SU-DHL-6 (cell line): ENCODE results near the gene ATXN2.

Source experiments
- H2AFZ ChIP-seq: fragments of 200-600 bp; sonication (generic); 2 replicates; pipeline ENCODE4 v1.6.1; 2014; ENCODE audit warnings: low read depth, mild to moderate bottlenecking, moderate library complexity, mixed read lengths, antibody characterized with exemption, low read length; ENCODE audit not compliant: severe bottlenecking
- H3F3A ChIP-seq: fragments of 200-600 bp; shearing (Covaris generic); 2 replicates; pipeline ENCODE4 v1.6.0; 2016; ENCODE audit warnings: antibody characterized with exemption, mild to moderate bottlenecking; ENCODE audit not compliant: insufficient read depth
- H3K27ac ChIP-seq: fragments of 200-600 bp; sonication (generic); 2 replicates; pipeline ENCODE4 v1.5.1; 2016; ENCODE audit warnings: low read depth, mild to moderate bottlenecking, low read length, moderate library complexity, mixed read lengths
- H3K27me3 ChIP-seq: fragments of 200-600 bp; sonication (generic), shearing (Covaris generic); 2 replicates; pipeline ENCODE4 v1.6.0; 2014; ENCODE audit warnings: mild to moderate bottlenecking, low read length
- H3K36me3 ChIP-seq: fragments of 200-600 bp; sonication (generic); 2 replicates; pipeline ENCODE4 v1.6.1; 2014; ENCODE audit warnings: mild to moderate bottlenecking, low read length, mixed read lengths
- H3K4me2 ChIP-seq: fragments of 300-600, 200-600 bp; shearing (Covaris generic), sonication (generic); 2 replicates; pipeline ENCODE4 v1.6.0; 2014; ENCODE audit warnings: low read length, low read depth, mild to moderate bottlenecking; ENCODE audit not compliant: poor library complexity, severe bottlenecking
- H3K4me3 ChIP-seq: fragments of 200-600 bp; sonication (generic); 2 replicates; pipeline ENCODE4 v1.5.1; 2014; ENCODE audit warnings: antibody characterized with exemption, low read length, mild to moderate bottlenecking, mixed read lengths; ENCODE audit not compliant: insufficient read depth, poor library complexity, severe bottlenecking
- H3K79me2 ChIP-seq: fragments of 200-600 bp; sonication (generic); 2 replicates; pipeline ENCODE4 v1.6.1; 2014; ENCODE audit warnings: mild to moderate bottlenecking, low read length, moderate library complexity; ENCODE audit not compliant: insufficient read depth
- H3K9ac ChIP-seq: fragments of 200-600 bp; sonication (generic); 2 replicates; pipeline ENCODE4 v1.7.0; 2014; ENCODE audit warnings: mild to moderate bottlenecking, low read length
- H3K9me2 ChIP-seq: fragments of 200-600 bp; sonication (generic); replicated peaks from 2 replicates; pipeline ENCODE4 v1.6.1; 2014; ENCODE audit warnings: low read length; ENCODE audit not compliant: insufficient read depth
- H3K9me3 ChIP-seq: fragments of 200-600 bp; sonication (generic); 2 replicates; pipeline ENCODE4 v1.6.1; 2014; ENCODE audit warnings: low read length, mixed read lengths; ENCODE audit not compliant: insufficient read depth
- H4K20me1 ChIP-seq: fragments of 200-600 bp; sonication (generic); 2 replicates; pipeline ENCODE4 v1.6.1; 2014; ENCODE audit warnings: low read depth, mild to moderate bottlenecking, antibody characterized with exemption, low read length, moderate library complexity, mixed read lengths
- EZH2phosphoT487 ChIP-seq: fragments of 200-600 bp; sonication (generic), shearing (Covaris generic); conservative IDR thresholded peaks from 2 replicates; pipeline ENCODE4 v1.6.1; 2018; ENCODE audit warnings: mild to moderate bottlenecking, antibody characterized with exemption, low read length, moderate library complexity, mixed read lengths
- TF ChIP-seq, protein P1 (sequence below): fragments of 200-600 bp; sonication (generic); IDR thresholded peaks from one replicate; pipeline ENCODE4 v1.5.1; 2017; ENCODE audit warnings: antibody characterized with exemption, mild to moderate bottlenecking, low read length, moderate library complexity; ENCODE audit not compliant: insufficient read depth, poor library complexity, severe bottlenecking

The ATXN2 gene

DNA sequence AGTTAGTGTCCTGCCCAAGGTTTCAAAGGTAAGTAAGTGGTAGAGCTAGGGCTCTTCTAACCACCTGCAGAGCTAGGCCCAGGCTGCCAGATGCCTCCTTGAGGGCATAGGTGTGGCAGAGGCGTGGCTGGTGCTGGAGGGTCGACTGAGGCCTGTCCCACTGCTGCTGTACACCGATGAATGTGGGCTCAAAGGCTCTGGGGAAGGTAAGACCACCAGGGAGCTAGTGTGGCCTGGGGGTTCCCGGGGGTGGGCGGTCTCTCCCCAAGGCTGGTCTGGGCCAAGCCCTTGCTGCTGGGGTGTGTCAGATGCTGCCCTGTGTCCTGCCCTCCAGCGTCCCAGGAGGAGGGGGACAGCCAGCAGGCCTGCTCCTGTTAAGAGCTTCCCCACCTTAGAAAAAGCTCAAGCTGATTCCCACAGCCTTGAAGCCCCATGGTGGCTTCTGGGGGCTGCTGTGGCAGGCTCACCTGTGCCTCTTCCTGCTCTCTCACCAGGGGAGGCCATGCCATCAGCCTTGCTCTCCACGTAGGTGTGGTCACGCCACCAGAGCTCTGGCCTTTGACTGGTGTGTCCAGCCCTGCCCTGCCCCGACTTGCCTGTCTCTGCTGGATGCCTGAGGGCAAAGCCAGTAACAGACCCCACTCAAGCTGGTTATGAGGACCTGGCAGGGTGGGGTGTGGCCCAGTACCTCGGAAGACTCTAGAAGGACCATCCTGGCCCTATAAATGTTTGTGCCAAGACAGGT lies 156.6 kb downstream of the ATXN2 start:
- H3K4me3 ChIP-seq: no peak overlapping the region
- peak overlapping the region; percentile 10; the same call in 1 of the 2 replicates for H3K27ac ChIP-seq
- H3K9me3 ChIP-seq: no peaks in the 10 kb centered on the region
- H3K9me2 ChIP-seq: no peaks in the 10 kb centered on the region
- H3K27me3 ChIP-seq: no peaks in the 10 kb centered on the region
- H3K9ac ChIP-seq: no peak overlapping the region
- H3F3A ChIP-seq: peaks cover 13% of the 10 kb centered on the region; the same call in 1 of the 2 replicates
- H3K4me2 ChIP-seq: no peak overlapping the region
- H3K36me3 ChIP-seq: no peaks in the 10 kb centered on the region
- H4K20me1 ChIP-seq: no peaks in the 10 kb centered on the region; the same call in 1 of the 2 replicates
- peaks cover 34% of the 10 kb centered on the region; the same call in 1 of the 2 replicates for H3K79me2 ChIP-seq
- TF ChIP-seq EZH2phosphoT487: no peak
- TF ChIP-seq, protein P1, sequence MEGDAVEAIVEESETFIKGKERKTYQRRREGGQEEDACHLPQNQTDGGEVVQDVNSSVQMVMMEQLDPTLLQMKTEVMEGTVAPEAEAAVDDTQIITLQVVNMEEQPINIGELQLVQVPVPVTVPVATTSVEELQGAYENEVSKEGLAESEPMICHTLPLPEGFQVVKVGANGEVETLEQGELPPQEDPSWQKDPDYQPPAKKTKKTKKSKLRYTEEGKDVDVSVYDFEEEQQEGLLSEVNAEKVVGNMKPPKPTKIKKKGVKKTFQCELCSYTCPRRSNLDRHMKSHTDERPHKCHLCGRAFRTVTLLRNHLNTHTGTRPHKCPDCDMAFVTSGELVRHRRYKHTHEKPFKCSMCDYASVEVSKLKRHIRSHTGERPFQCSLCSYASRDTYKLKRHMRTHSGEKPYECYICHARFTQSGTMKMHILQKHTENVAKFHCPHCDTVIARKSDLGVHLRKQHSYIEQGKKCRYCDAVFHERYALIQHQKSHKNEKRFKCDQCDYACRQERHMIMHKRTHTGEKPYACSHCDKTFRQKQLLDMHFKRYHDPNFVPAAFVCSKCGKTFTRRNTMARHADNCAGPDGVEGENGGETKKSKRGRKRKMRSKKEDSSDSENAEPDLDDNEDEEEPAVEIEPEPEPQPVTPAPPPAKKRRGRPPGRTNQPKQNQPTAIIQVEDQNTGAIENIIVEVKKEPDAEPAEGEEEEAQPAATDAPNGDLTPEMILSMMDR: no peak
- no peak overlapping the region for H2AFZ ChIP-seq

DNA sequence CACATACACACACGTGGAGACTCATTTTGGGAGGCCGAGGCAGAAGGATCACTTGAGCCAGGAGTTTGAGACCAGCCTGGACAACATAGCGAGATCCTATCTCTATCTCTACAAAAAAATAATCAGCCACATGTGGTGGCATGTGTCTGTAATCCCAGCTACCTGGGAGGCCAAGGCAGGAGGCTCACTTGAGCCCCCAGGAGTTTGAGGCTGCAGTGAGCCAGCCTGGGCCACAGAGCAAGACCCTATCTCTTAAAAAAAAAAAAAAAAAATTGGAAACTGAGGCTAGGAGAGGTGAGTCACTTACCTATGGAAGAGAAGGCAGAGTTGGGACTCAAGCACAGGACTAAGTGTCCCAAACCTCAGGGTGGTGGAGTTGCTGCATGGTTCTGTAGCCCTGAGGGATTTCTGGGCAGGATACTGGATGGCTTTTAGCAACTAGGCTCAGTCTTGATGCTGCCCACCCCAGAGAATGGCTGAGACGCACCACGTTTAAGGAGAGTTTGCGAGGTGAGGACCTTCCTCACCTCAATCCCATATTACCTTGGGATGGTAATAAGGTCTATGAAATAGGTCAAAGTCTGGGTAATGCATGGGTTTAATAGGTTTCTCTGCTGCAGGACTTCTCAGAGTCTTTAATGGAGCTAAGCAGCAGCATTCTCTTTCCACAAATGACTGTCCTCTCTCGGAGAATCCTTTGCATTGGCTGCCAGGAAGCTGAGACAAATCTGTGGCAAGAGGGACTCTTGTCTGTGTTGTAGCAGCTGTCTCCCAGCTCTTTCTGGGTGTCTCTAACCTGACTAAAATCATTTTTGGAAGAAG lies 157.8 kb downstream of the ATXN2 start:
- H4K20me1 ChIP-seq: no peaks in the 10 kb centered on the region; the same call in 1 of the 2 replicates
- no peaks in the 10 kb centered on the region for H3K9me2 ChIP-seq
- H3K4me2 ChIP-seq: no peak overlapping the region
- H3K27ac ChIP-seq: peak overlapping the region; percentile 2; the same call in 1 of the 2 replicates
- H3F3A ChIP-seq: peaks cover 13% of the 10 kb centered on the region; the same call in 1 of the 2 replicates
- H3K79me2 ChIP-seq: peaks cover 45% of the 10 kb centered on the region; the same call in 1 of the 2 replicates
- H3K27me3 ChIP-seq: no peaks in the 10 kb centered on the region
- H3K9me3 ChIP-seq: no peaks in the 10 kb centered on the region
- no peak for TF ChIP-seq EZH2phosphoT487
- TF ChIP-seq, protein P1: no peak
- no peaks in the 10 kb centered on the region for H3K36me3 ChIP-seq
- H2AFZ ChIP-seq: no peak overlapping the region
- no peak overlapping the region for H3K9ac ChIP-seq
- H3K4me3 ChIP-seq: no peak overlapping the region

DNA sequence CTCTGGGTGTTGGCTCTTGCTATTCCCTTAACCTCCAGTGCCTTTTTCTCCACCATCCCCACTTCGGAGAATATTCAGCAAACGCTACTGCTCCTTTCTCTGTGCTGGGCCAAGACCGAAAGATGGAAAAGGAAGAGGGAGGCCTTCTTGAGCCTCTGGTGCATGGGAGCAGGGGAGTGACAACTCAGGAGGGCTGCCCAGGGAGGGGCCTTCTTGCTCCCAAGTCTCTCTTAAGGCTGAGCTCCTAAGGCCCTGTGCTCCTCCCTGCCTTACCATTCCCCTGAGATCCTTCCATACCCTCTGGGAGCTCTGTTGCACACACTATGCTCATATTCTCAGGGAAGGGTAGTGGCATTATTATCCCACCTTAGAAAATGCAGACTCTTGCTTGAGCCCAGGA lies 158.5 kb downstream of the ATXN2 start:
- TF ChIP-seq, protein P1: no peak
- TF ChIP-seq EZH2phosphoT487: no peak
- H2AFZ ChIP-seq: no peak overlapping the region
- H3K27ac ChIP-seq: no peak overlapping the region
- H3K9me2 ChIP-seq: no peaks in the 10 kb centered on the region
- no peak overlapping the region for H3K9ac ChIP-seq
- H3K4me3 ChIP-seq: no peak overlapping the region
- no peak overlapping the region for H3K4me2 ChIP-seq
- H3K9me3 ChIP-seq: no peaks in the 10 kb centered on the region
- no peaks in the 10 kb centered on the region for H3K27me3 ChIP-seq
- peaks cover 46% of the 10 kb centered on the region for H3K79me2 ChIP-seq
- no peaks in the 10 kb centered on the region; the same call in 1 of the 2 replicates for H4K20me1 ChIP-seq
- no peaks in the 10 kb centered on the region for H3K36me3 ChIP-seq
- H3F3A ChIP-seq: peaks cover 13% of the 10 kb centered on the region; the same call in 1 of the 2 replicates
